Activated CD8-positive, alpha-beta memory T cell treated with anti-CD3 and anti-CD28 coated beads, Interleukin-2, amount 50 U/mL, for 48 hours (primary cell): Measurements from ENCODE around the gene SPTLC1.
A peak's percentile ranks its signal among the peaks of the same experiment; 100 is the strongest.
"Not testable (repeated sequence)": the region's sequence is repeated elsewhere in the genome, so short reads cannot be mapped to it uniquely, and the experiment has no call there.

Source experiments
- DNase-seq: peaks from one replicate; pipeline ENCODE4 v3.0.0-alpha.2; 2020

The SPTLC1 gene

DNA sequence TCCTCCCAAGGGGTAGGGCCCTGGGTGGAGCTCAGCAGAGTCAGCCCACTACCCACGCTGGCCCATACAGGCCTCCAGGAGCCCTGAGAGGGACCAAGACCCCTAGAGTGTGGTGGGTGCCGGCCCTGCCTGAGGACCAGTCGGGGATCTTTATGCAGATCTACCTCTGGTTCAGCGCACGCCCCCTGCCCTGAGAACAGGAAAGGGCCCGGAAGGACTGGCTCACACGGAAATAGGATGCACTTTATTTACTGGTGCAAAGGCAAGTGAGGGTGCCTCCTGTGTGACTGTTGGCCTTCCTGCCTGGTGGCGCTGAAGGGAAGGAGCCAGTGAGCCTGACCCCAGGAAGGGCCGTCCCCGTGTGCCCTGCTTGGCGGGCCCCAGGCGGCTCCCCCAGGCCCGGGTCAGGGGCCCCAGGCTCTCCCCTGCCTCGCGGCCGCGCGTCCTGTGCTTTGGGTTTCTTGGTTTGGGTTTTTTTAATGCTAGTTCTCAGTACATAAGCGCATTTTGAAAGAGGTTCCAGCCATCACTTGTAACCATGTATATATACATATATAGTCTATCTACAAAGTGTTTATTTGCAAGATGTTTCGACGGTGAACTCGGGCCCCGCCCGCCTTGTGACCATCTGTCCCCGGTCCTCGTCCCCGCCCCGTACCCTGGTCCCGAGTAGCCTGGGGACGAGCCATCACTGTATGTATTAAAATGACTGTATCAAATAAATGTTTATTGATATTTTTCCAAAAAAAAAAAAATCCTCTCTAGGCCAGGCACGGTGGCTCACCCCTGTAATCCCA is 88.8 kb downstream of the SPTLC1 start:
- DNase-seq = no peak

DNA sequence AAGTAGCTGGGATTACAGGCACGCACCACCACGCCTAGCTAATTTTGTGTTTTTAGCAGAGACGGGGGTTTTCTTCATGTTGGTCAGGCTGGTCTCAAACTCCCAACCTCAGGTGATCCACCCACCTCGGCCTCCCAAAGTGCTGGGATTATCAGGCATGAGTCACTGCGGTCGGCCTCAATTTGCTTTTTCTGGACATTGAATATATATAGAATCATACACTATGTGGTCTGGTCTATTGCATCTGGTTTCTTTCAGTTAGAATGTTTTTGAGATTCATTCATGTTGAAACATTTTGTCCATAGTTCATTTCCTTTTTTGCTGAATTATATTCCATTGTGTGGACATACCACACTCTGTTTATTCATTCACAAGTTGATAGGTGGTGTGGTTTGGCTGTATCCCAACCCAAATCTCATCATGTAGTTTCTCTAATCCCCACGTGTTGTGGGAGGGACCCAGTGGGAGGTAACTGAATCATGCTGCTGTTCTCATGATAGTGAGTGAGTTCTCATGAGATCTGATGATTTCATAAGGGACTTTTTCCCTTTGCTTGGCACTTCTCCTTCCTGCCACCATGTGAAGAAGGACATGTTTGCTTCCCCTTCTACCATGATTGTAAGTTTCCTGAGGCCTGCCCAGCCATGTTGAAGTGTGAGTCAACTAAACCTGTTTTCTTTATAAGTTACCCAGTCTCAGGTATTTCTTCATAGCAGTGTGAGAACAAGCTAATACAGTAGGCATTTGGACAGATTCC is 93.2 kb downstream of the SPTLC1 start:
- not testable (repeated sequence) for DNase-seq

DNA sequence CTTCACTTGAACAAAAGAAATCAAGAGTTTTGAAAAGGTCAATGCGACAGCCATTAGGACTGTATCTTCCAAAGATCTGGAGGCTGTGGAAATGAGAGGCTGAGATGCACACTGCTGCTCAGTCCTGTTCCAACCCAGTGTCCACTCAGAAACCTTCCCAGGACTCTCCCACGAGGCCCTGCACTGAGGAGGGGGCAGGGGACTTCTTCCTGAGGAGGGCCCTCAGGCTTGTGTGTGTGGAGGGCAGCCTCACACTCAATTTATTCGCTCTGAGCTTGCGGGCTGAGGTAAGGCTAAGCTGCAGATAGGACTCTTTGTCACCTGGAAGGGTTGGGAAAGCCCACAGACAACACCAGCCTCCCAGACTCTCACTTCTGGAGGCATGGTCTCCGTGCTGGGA is 95.6 kb downstream of the SPTLC1 start:
- no peak for DNase-seq

DNA sequence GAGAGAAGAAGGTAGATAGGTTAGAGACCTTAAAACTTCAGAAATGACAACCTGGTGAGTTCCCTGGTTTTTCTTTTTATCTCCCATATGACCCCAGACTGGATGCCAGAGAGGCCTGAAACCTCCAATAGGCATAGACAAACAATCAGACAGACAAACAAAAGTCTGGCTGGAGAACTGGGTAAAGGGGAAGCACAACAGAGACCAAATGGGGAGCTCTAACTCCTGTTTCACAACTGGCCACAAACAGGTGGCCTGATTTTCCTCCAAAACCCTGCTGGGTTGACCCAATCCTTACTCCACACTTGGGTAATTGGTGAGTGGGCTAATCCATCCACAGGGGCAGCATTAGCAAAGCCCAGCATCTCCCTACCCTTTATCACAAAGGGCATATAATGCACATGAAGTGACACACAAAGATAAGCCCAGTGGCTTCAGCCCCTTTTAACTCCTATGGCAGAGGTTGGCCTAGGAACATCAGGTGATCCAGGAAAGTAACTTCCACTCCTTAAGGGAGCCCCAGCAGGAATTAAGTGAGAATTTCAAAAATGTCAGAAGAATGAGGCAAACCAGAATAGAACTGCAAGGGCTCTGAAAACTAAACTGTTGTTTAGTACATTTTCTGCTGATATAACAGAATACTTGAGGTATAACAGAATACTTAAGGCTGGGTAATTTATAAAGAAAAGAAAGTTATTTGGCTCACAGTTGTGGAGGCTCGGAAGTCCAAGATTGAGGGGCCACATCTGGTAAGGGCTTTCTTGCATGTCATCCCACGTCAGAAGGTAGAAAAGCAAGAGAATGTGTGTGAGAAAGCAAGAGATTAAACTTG is 104.3 kb downstream of the SPTLC1 start:
- no peak for DNase-seq

DNA sequence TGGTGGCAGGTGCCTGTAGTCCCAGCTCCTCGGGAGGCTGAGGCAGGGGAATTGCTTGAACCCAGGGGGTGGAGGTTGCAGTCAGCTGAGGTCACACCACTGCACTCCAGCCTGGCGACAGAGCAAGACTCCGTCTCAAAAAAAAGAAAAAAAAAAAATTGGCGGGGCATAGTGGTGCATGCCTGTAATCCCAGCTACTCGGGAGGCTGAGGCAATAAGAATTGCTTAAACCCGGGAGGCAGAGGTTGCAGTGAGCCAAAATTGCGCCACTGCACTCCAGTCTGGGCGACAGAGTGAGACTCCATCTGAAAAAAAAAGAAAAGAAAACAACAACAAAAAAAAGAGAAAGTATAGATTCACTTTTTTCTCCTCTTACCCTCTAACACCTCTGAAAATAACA is 105.0 kb downstream of the SPTLC1 start:
- not testable (repeated sequence) for DNase-seq

DNA sequence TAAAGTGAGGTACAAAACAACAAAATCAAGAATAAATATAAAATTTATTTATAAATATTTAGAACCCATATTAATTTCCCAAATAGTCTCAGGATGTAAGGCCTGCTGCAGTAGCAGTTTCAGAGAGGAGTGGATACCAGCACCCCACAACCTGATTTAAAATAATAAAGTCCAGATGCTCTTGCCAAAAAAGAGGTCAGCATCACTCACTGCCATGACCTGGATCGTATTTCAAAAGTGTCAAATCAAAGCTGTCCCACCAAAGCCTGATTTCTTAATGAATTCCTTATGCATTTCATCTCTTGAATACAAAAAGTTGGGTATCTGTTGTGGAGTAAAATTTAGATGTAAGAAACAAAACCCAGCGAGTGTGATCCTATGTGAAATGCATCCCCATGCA is 107.2 kb downstream of the SPTLC1 start:
- DNase-seq = no peak

DNA sequence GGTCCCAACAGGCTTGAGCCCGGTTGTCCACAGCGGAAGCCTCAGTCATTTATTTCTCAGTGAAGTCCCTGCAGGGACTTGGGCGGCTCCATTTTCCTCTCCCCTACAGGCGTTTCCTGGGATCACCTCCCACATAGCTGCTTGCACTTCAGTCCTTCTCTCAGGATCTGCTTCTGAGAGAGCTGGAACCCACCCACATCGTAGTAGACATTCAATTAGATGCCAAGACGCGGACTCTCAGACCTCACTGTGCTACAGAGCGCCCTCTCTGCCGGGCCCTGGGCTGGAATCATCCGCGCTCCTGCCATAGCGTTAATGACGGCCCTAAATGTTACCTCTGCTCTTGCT is 111.2 kb downstream of the SPTLC1 start:
- no peak for DNase-seq

DNA sequence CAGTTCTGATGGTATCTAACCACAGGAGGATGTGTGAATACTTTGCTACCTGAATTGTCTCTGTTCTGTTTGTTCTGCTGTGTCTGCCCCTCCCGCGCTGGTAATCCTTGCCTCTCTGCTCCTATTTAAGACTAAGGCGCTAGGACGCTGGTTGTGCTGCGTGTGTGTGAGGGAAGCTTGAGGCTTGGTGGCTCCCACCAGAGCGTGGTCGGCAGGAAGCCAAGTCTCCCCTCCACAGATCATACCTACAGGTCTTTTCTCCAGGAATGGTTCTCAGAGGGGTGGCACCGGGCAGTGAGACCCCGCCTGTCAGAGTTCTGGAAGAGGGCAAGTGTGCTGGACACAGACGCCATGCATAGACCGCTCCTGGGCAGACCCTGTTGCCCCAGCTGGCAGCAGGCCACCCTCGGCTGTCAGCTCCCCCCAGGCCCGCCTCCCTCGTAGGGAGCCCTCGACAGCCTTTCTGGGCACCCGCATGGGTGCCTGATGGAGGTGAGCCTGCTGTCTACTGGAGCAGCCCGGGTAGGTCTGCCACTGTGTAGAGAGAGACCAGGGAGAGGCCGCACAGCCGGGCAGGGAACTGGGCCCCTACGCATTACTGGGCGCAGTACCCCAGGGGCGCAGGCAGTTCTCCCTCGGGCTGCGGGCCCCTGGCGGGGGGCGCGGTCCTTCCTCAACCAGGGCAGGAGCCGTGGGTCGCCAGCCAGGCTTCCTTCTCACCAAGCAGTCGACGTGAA is 111.7 kb downstream of the SPTLC1 start:
- peak; percentile 26 for DNase-seq

DNA sequence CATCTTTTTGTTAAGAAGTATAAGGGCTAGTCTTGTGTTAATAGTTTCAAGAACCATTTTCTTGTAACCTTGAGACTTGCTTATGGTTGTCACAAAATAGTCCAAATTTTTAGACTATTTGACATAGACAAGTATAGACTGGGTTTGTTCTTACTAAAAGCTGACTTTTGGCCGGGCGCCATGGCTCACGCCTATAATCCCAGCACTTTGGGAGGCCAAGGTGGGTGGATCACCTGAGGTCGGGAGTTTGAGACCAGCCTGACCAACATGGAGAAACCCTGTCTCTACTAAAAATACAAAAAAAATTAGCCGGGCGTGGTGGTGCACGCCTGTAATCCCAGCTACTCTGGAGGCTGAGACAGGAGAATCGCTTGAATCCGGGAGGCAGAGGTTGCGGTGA is 113.3 kb downstream of the SPTLC1 start:
- DNase-seq = peak; percentile 3

DNA sequence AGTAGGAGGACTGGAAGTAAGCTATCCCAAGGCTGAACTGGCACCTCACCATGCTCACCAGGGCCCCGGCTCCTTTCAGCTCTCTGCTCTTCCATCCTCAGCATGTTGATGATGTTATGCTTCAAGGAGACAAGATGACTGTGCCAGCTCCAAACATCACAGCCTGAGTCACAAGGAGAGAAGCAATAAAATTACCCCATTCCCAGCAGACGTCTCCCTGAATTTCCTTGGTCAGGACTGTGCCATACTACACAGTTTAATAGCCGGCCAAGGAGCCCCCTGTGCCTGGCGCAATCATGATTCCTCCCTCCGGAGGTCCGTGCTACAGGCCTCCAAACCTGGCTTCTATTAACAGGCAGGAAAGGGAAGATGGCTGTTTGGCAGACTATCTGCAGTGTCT is 114.0 kb downstream of the SPTLC1 start:
- peak; percentile 18 for DNase-seq

DNA sequence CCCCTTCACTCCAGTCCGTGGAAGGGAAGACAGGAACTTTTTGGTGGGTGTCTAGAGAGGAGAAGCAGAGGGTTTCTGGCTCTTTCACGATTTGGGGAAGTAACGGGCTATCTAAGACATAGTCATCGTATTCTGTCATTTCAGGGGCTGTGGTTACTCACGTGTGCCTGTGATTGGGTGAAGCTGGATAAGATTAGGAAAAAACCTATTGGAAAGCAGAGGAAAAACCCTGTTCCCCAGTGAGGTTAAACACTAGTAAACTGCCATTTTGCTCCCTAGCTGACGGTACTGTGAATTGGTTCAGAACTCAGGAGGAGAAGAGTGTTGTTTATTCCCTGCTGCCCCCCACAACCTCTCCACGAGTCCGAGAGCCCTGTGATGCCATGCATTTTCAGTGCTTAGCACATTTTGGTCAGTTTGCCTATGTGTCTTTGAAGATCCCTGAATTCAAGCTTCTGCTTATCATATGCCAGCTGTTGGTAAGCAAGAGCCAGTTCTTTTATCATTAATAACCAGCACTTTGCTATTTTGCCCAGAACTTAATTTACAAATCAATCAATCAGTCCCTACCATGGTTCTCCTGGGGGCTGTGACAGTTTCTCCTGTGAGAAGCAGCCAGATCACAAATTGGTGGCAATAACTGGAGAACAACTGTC is 120.1 kb downstream of the SPTLC1 start:
- DNase-seq = peak; percentile 17

DNA sequence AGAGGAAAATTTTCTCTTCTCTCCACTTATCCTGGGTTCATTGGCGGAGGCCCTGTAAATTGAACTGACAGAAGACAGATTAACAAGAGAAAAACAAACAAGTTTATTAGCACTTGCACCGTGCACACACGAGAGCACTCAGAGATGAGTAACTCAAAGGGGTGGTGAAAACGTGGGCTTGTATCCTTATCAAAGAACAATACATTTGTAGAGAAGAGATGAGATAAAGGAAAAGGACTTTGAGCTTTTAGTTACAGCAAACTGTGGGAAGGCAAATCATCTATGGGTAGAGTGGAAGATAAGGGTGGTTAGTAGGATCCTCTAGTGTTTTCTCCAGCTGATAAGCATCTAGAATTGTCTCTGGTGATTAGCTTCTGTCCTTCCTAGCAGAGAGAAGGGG is 120.8 kb downstream of the SPTLC1 start:
- DNase-seq = no peak

DNA sequence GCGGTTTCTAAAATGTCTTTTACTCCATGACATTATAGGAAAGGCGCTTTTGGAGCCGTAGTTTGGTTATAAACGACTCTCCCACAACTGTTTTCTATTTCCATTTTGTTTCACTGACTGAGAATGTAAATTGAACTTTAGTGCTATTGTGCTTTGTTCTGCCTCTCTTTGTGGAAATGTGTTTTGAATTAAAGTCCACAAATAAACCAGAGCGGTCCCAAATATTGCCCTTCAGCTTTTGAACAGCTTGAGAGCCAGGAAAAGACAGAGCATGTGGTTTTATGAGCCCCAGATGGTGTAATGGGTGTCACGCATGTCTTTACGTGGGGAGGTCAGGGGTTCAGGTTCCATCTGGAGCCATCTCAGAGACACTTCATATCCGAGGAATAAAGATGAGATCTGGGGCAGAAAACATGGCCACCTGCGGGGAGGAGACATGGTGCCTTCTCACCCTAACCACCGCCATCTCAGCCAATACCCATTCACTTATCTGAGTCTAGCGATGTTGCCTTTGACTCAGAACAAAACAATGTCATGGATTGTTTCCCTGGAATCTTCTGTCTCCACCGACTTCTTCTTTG is 122.7 kb downstream of the SPTLC1 start:
- no peak for DNase-seq

DNA sequence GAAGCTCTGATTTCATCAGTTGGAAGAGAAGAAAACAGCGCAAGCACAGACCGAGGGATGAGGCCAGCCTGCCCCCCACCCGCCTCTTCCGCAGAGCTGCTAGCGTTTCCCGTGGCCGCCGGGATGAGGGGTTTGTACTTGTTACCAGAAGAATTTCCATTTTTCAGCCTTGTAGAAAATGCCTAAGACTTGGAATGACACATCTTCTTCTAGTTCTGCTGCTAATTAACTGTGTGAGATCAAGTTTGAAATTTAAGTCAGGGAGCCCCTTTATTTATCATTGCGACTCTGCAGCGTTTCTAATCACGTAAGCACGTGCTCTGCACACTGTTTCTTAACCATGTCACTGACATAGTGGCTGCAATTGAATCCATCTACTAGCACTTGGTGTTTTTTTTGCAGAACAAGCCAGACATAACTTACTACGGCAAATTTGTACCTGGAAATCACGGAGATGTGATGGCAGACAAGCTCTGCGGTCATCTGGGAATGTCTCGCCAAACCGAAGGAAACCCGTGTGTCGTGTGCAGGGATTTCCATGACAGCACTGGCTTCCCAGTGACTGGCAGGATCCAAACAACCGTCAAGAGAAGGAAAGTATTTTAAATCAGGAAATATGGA is 123.4 kb downstream of the SPTLC1 start:
- DNase-seq = no peak

DNA sequence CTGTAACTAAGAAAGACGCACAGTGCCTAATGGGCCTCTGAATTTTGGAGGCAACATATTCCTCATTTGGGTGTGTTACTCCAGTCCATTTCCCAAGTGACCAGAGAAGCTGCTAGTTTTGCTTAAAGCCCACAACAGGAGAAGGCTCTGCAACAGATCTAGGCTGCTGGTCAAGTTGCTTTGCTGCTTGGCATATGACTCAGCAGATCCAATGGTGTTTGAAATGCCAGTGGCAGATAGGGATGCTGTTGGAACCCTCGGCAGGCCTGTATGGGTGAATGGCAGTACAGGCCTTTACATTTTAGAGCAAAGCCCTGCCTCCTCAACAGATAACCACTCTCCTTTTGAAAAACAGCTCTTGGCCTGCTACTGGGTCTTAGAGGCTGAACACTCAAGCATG is 129.0 kb downstream of the SPTLC1 start:
- no peak for DNase-seq

DNA sequence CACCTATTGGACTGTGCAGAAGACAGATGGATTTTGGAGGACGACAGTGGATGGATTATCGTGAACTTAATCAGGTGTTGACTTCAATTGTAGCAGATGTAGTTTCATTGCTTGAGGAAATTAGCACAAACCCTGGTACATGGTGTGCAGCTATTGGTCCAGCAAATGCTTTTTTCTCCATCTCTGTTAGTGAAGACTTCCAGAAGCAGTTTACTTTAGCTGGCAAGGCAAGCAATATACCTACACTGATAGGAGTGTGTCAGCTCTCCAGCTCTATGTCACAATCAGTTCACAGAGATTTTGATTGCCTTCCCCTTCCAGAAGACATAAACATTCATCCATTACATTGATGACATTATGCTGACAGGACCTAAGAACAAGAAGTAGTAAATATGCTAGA is 129.5 kb downstream of the SPTLC1 start:
- DNase-seq = no peak
